ENCODE results near the gene TRIM52. TPM values are rescaled to one million over a fixed set of nuclear protein-coding genes. Genes with fewer than 3 reads are reported as not detected.
A peak's percentile ranks its signal among the peaks of the same experiment; 100 is the strongest.

Gene TRIM52
- total and polyA plus RNA-seq, 2 of the 13 experiments (the other 11 are each of a cell fraction or from before 2014, with no cell fraction given) = 7.2 to 11.6 TPM

- TF ChIP-seq ATF3 (CRISPR knock-in tag; IDR thresholded peaks at IDR 0.05) = no peak; the same call in 1 of the 2 replicates
- peak; percentile 61; the same call in 1 of the 2 replicates for TF ChIP-seq ZNF142 (CRISPR knock-in tag; IDR thresholded peaks at IDR 0.05)
- no peak for TF ChIP-seq RNF219 (CRISPR knock-in tag; IDR thresholded peaks at IDR 0.05)
- TF ChIP-seq ZNF362 (CRISPR knock-in tag; IDR thresholded peaks at IDR 0.05; ENCODE audit: borderline replicate concordance) = no peak
- TF ChIP-seq HMGA1 (CRISPR knock-in tag; conservative IDR thresholded peaks at IDR 0.05) = no peak
- peak; percentile 89 for TF ChIP-seq PITX1 (CRISPR knock-in tag; IDR thresholded peaks at IDR 0.05)
- TF ChIP-seq TARDBP (CRISPR knock-in tag; IDR thresholded peaks at IDR 0.05) = peak; percentile 96
- TF ChIP-seq ZNF740 (CRISPR knock-in tag; IDR thresholded peaks at IDR 0.05) = no peak; the same call in 1 of the 2 replicates
- TF ChIP-seq MBNL3 (CRISPR knock-in tag; conservative IDR thresholded peaks at IDR 0.05) = no peak
- TF ChIP-seq ZNF18 (CRISPR knock-in tag; IDR thresholded peaks at IDR 0.05; ENCODE audit: insufficient replicate concordance) = peak; percentile 75
- TF ChIP-seq PATZ1 (CRISPR knock-in tag; IDR thresholded peaks at IDR 0.05) = peak; percentile 58
- peak; percentile 100 for TF ChIP-seq U2AF1 (optimal IDR thresholded peaks at IDR 0.05; ENCODE audit: low read depth, low read length)
Measured at GRCh38 chr5:181223058-181223728, 37.8 kb downstream of the TRIM52 start, which contains the start of gene TRIM41 (continued).

Measured in HepG2 (cell line).